HL-60 (cell line): ENCODE results near the gene BLOC1S4.

ENCODE experiments used
- CTCF ChIP-seq: IDR thresholded peaks from one replicate; pipeline ENCODE4 v1.5.1; 2011; ENCODE audit warnings: low read length, control low read depth, inconsistent platforms; ENCODE audit not compliant: insufficient read depth
- GABPA ChIP-seq: IDR thresholded peaks from 2 replicates; pipeline ENCODE4 v1.6.1; 2012; ENCODE audit warnings: low read depth
- POLR2AphosphoS5 ChIP-seq: IDR thresholded peaks from 2 replicates; pipeline ENCODE4 v1.6.1; 2012; ENCODE audit warnings: low read depth
- REST ChIP-seq: IDR thresholded peaks from 2 replicates; pipeline ENCODE4 v1.6.1; 2012; ENCODE audit warnings: low read depth; ENCODE audit not compliant: insufficient replicate concordance
- SPI1 ChIP-seq: IDR thresholded peaks from 2 replicates; pipeline ENCODE4 v1.6.1; 2012; ENCODE audit warnings: low read depth, mild to moderate bottlenecking, borderline replicate concordance

GRCh38 chr4:6722891-6723290 lies 6.9 kb downstream of the BLOC1S4 start:
- TF ChIP-seq CTCF = no peak
- no peak for TF ChIP-seq POLR2AphosphoS5
- TF ChIP-seq REST = no peak
- no peak for TF ChIP-seq GABPA
- no peak for TF ChIP-seq SPI1
